Kidney tubule cell (primary cell): Measurements from ENCODE around the gene COL15A1.

Source experiments
- DNase-seq: peaks from one replicate; pipeline ENCODE4 v3.0.0-alpha.2; 2018; ENCODE audit warnings: low spot score

Gene COL15A1

GRCh38 chr9:99109522-99109921, 165.8 kb downstream of the COL15A1 start:
- no peak for DNase-seq

GRCh38 chr9:99112750-99113413, 169.2 kb downstream of the COL15A1 start:
- no peak for DNase-seq

- no peak for DNase-seq
Measured at GRCh38 chr9:99113414-99114048, 169.8 kb downstream of the COL15A1 start.

DNA sequence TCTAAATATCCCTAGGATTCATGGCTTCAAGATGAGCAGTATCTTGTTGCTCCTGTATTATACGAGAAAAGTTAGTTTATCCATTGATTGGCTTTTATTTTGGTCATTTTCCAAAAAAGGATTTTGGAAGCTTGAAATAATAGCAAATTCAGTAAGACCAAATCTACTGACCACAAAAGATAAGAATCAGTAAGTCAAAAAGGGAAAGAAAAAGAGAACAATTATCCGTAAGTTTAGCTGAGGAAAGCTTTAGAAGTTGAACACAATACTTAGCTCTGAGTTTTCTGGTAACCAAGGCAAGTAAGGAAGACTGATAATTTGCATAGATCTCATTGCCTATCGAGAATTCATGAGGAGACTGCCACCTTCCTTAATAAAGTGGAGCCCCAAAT, 170.3 kb downstream of the COL15A1 start:
- no peak for DNase-seq

GRCh38 chr9:99114846-99115500, 171.3 kb downstream of the COL15A1 start:
- no peak for DNase-seq

- no peak for DNase-seq
Measured at GRCh38 chr9:99116003-99116411, 172.3 kb downstream of the COL15A1 start.

DNA sequence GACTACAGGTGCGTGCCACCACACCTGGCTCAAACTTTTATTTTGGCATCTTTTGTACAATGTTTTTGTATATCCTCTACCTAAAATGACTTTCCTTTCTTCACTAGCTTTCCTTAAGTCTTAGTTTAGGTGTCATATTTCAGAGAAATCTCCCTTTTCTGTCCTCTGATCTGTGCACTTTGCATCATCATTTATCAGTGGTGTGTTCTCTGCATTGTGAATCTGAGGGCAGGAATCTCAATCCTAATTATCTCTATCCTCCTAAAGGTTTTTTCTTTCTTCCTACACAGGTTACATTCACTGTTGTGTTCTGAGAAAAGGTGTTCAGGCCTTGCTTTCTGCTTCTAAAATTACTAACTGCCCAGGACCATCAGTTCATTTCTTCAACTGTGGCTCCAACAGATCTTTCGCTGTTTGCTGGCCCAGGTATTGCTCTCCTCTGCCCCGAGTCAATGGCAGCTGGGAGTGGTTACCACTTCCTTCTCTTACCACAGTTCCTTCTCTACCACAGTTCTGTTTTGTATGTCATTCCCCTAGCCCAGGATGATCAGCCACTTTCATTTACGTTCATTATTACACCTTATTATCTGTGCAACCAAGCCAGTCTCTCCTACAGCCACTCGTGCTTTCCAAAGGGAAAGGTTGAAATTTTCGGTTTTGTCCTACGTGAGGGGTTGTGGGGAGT, 175.2 kb downstream of the COL15A1 start:
- DNase-seq = no peak

DNA sequence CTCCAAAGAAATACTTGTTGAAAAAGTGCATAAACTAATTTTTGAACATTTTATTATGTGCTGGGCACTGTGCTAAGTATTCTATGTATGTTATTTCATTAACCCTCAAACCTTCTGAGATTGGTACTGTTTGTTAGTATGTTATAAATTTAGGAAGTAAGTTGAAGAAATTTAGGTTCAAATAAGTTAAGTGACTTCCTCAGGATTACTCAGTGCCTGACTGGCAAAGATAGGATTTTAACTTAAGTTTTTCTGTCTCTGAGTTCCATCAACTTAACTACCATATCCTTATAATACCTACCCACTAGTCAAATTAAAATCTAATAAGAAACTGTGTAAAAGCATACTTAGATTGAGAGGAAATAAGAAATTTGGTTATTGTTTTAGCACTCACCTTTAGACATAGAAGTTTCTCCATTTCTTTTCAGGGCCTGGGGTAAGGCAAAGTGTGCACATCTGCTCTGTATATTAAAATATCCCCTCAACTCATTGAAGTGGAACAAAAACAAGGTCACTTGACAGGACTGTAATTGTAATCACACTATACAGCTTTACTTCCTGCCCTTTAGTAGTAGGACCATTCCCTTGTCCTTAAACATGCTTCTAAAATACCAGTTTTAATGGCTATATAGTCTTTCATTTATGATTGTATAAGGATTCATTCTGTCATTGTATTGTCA, 176.4 kb downstream of the COL15A1 start:
- DNase-seq = no peak
